ENCODE results near the gene PHF2. TPM values are rescaled to one million over a fixed set of nuclear protein-coding genes. Genes with fewer than 3 reads are reported as not detected.

Gene PHF2
- total and polyA plus RNA-seq, 4 donors, result 10.3 to 32.4 (median 27.9) TPM

GRCh38 chr9:93572636-93573515 lies 3.5 kb upstream of the PHF2 start:
- 92 to 95% methylated on average over 8 of the region's 8 CpGs for WGBS, 2 donors
- DNase-seq (no peak), ATAC-seq (ENCODE audit: low FRiP score) (no peak)
- no peaks in the 10 kb centered on the region for H3K9me3 ChIP-seq (ENCODE audit: control insufficient read depth, low read length)
- no peaks in the 10 kb centered on the region for H3K4me1 ChIP-seq (ENCODE audit: control insufficient read depth in 1 of 2, insufficient read depth in 2 of 2, low read length in 2 of 2)
- intact Hi-C loops (cut with DNase I), result loop anchor here in 1 of 2 donors (10.0 kb wide), 1 partner anchor 438 kb away; the partner anchor contains the start of gene NINJ1
- H3K4me3 ChIP-seq (ENCODE audit: low read length in 2 of 2), result no peak overlapping the region
- H3K36me3 ChIP-seq (ENCODE audit: control insufficient read depth in 1 of 2, insufficient read depth in 2 of 2, low read length in 1 of 2), result no peaks in the 10 kb centered on the region
- H3K27ac ChIP-seq (ENCODE audit: low read depth in 1 of 2, low read length in 2 of 2), result no peak overlapping the region
- H3K27me3 ChIP-seq (ENCODE audit: control insufficient read depth in 1 of 2, insufficient read depth in 2 of 2, low read length in 1 of 2), result no peaks in the 10 kb centered on the region

GRCh38 chr9:93573516-93573828 lies 2.9 kb upstream of the PHF2 start:
- Histone ChIP-seq H3K9me3 (ENCODE audit: control insufficient read depth, low read length) (no peaks in the 10 kb centered on the region), H3K4me3 (ENCODE audit: low read length in 2 of 2) (no peak overlapping the region), H3K4me1 (ENCODE audit: control insufficient read depth in 1 of 2, insufficient read depth in 2 of 2, low read length in 2 of 2) (no peaks in the 10 kb centered on the region), H3K27me3 (ENCODE audit: control insufficient read depth in 1 of 2, insufficient read depth in 2 of 2, low read length in 1 of 2) (no peaks in the 10 kb centered on the region), H3K36me3 (ENCODE audit: control insufficient read depth in 1 of 2, insufficient read depth in 2 of 2, low read length in 1 of 2) (no peaks in the 10 kb centered on the region), H3K27ac (ENCODE audit: low read depth in 1 of 2, low read length in 2 of 2) (no peak overlapping the region)
- no peak for ATAC-seq (ENCODE audit: low FRiP score)
- intact Hi-C loops (cut with DNase I), result loop anchor here in 1 of 2 donors (10.0 kb wide), 1 partner anchor 439 kb away; the partner anchor contains the start of gene NINJ1
- WGBS, 2 donors, result 93 to 97% methylated on average over 3 of the region's 3 CpGs
- DNase-seq, result no peak

GRCh38 chr9:93574091-93574899 lies 2.1 kb upstream of the PHF2 start:
- WGBS, 2 donors, result 85 to 92% methylated on average over 9 of the region's 9 CpGs
- no peak overlapping the region for H3K27ac ChIP-seq (ENCODE audit: low read depth in 1 of 2, low read length in 2 of 2)
- H3K36me3 ChIP-seq (ENCODE audit: control insufficient read depth in 1 of 2, insufficient read depth in 2 of 2, low read length in 1 of 2), result no peaks in the 10 kb centered on the region
- H3K9me3 ChIP-seq (ENCODE audit: control insufficient read depth, low read length), result no peaks in the 10 kb centered on the region
- no peaks in the 10 kb centered on the region for H3K27me3 ChIP-seq (ENCODE audit: control insufficient read depth in 1 of 2, insufficient read depth in 2 of 2, low read length in 1 of 2)
- no peak overlapping the region for H3K4me3 ChIP-seq (ENCODE audit: low read length in 2 of 2)
- no peak for ATAC-seq (ENCODE audit: low FRiP score)
- intact Hi-C loops (cut with DNase I), result loop anchor here in 1 of 2 donors (10.0 kb wide), 1 partner anchor 439 kb away; the partner anchor contains the start of gene NINJ1
- no peak for DNase-seq
- no peaks in the 10 kb centered on the region for H3K4me1 ChIP-seq (ENCODE audit: control insufficient read depth in 1 of 2, insufficient read depth in 2 of 2, low read length in 2 of 2)

GRCh38 chr9:93574900-93575795 lies 1.2 kb upstream of the PHF2 start:
- no peak for DNase-seq
- H3K4me3 ChIP-seq (ENCODE audit: low read length in 2 of 2), result peak overlapping the region; percentile 90 to 95
- H3K4me1 ChIP-seq (ENCODE audit: control insufficient read depth in 1 of 2, insufficient read depth in 2 of 2, low read length in 2 of 2), result no peaks in the 10 kb centered on the region
- intact Hi-C loops (cut with DNase I), result loop anchor here in 1 of 2 donors (10.0 kb wide), 1 partner anchor 440 kb away; the partner anchor contains the start of gene NINJ1
- no peaks in the 10 kb centered on the region for H3K36me3 ChIP-seq (ENCODE audit: control insufficient read depth in 1 of 2, insufficient read depth in 2 of 2, low read length in 1 of 2)
- WGBS, 2 donors, result 11% methylated on average over 26 to 30 of the region's 30 CpGs
- H3K27me3 ChIP-seq (ENCODE audit: control insufficient read depth in 1 of 2, insufficient read depth in 2 of 2, low read length in 1 of 2), result no peaks in the 10 kb centered on the region
- peak overlapping the region in 1 of 2 donors; percentile 66 for H3K27ac ChIP-seq (ENCODE audit: low read depth in 1 of 2, low read length in 2 of 2)
- ATAC-seq (ENCODE audit: low FRiP score), result peak; percentile 15
- H3K9me3 ChIP-seq (ENCODE audit: control insufficient read depth, low read length), result no peaks in the 10 kb centered on the region

DNA sequence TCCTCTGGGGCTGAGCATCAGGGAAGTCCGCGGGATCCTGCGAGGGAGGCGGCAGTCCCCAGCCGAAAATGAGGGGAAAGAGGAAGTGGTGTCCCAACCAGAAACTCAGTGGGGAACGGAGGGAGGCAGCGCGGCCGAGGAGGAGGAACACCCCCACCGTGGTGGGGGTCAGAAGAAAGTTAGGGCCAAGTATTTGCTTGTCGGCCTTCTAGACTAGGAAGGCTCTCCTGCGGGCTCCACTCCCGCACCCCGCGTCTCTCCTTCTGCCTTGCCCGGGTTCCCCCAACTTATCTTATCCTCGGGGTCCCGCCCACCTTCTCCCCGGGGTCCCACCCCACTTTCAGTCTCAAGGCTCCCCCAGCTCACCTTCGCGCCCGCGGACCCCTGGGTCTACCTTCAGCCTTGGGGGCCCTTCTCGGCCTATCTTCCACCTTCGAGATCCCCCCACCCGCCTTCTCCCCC lies 557 bp upstream of the PHF2 start:
- Histone ChIP-seq H3K4me3 (ENCODE audit: low read length in 2 of 2) (peak overlapping the region; percentile 90 to 95), H3K4me1 (ENCODE audit: control insufficient read depth in 1 of 2, insufficient read depth in 2 of 2, low read length in 2 of 2) (no peaks in the 10 kb centered on the region), H3K36me3 (ENCODE audit: control insufficient read depth in 1 of 2, insufficient read depth in 2 of 2, low read length in 1 of 2) (no peaks in the 10 kb centered on the region), H3K9me3 (ENCODE audit: control insufficient read depth, low read length) (no peaks in the 10 kb centered on the region), H3K27me3 (ENCODE audit: control insufficient read depth in 1 of 2, insufficient read depth in 2 of 2, low read length in 1 of 2) (no peaks in the 10 kb centered on the region), H3K27ac (ENCODE audit: low read depth in 1 of 2, low read length in 2 of 2) (peak overlapping the region; percentile 66 to 76)
- intact Hi-C loops (cut with DNase I), result loop anchor here in 1 of 2 donors (10.0 kb wide), 1 partner anchor 441 kb away; the partner anchor contains the start of gene NINJ1
- DNase-seq (peak; percentile 81 to 84), ATAC-seq (ENCODE audit: low FRiP score) (peak; percentile 47)
- WGBS, 2 donors, result 0 to 1% methylated on average over 26 of the region's 26 CpGs

DNA sequence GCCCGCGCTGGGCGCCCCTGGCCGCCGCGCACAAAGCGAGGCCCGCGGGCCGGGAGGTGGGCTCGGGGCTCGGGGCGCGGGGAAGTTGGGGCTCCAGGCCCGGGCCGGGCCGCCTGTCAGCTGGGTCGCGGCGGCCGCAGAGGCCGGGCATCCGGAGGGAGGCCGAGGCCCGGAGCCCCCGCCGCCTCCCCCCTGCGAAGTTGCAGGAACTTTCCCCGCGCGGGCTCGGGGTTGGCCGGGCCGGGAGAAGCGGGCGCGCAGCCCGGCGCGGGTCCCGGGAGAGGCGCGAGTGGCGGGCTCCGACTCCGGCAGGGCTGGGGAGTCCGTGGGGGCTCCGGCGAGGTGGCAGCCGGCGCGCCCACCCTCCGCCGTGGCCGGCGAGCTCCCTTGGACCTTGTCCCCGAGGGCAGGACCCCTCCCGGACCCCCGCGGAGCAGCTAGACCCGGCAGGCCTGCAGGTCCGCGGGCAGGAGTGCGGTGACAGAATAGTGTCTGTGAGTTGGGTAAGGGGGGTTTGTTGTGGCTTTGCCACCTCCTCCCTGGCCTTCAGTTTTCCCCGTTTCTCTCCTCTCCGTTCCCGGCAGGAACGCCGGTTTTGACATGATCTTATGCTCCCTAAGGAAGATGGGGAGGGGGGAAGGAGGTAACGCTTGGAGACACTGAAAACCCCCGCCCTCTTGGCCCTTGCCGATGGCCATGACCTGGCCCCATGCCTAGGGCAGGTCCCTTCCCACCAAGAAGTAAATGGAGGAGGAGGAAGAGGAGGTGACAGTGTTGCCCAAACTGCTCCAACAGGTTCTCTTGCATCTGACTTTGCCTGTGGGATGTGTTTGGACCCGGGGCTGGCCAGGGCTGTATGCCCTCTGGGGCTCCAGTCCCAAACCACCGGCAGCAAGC lies 942 bp downstream of the PHF2 start:
- Histone ChIP-seq H3K36me3 (ENCODE audit: control insufficient read depth in 1 of 2, insufficient read depth in 2 of 2, low read length in 1 of 2) (no peaks in the 10 kb centered on the region), H3K4me3 (ENCODE audit: low read length in 2 of 2) (peak overlapping the region; percentile 90 to 95), H3K27ac (ENCODE audit: low read depth in 1 of 2, low read length in 2 of 2) (peak overlapping the region; percentile 66 to 76), H3K9me3 (ENCODE audit: control insufficient read depth, low read length) (no peaks in the 10 kb centered on the region), H3K4me1 (ENCODE audit: control insufficient read depth in 1 of 2, insufficient read depth in 2 of 2, low read length in 2 of 2) (no peaks in the 10 kb centered on the region), H3K27me3 (ENCODE audit: control insufficient read depth in 1 of 2, insufficient read depth in 2 of 2, low read length in 1 of 2) (no peaks in the 10 kb centered on the region)
- 1% methylated on average over 33 to 74 of the region's 74 CpGs for WGBS, 2 donors
- intact Hi-C loops (cut with DNase I), result loop anchor here in 1 of 2 donors (10.0 kb wide), 1 partner anchor 443 kb away; the partner anchor contains the start of gene NINJ1
- DNase-seq, result peak in 1 of 2 donors; percentile 84
- ATAC-seq (ENCODE audit: low FRiP score), result peak; percentile 2

DNA sequence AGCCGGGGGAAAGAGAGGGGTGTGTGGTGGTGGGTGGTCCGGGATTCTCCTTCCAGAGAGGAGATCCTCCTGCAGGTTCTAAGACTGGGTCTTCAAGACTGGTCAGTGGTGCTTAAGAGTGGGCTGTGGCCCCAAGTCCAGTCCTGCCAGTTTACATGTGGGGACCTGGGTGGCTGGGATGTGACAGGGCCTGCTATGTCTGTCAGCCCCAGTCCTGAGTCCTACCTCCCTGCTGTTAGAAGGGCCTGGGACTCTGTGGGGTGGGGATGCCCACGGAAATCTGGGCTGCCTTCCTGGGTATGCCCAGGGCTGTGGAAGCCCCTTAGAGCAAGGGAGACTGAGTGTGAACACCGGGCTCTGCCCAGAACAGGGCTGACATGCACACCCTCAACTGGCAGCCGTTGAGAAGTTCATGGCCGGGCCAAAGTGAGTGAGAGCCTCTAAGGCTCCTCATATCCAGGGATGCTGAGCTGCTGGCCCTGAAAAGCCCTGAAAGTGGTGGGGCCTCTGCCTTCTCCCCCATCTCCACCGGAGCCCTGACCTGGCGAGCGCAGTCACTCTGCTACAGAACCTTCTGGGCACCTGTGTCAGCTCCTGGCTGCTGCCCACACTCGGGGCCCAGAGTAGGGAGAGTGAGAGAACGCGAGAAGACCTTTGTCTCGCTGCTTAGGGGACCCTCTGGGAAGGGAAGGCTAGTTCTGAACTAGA lies 1.7 kb downstream of the PHF2 start:
- H3K4me3 ChIP-seq (ENCODE audit: low read length in 2 of 2), result peak overlapping the region; percentile 90 to 95
- peak overlapping the region in 1 of 2 donors; percentile 11 for H3K27ac ChIP-seq (ENCODE audit: low read depth in 1 of 2, low read length in 2 of 2)
- H3K4me1 ChIP-seq (ENCODE audit: control insufficient read depth in 1 of 2, insufficient read depth in 2 of 2, low read length in 2 of 2), result no peaks in the 10 kb centered on the region
- ATAC-seq (ENCODE audit: low FRiP score), result peak; percentile 16
- no peaks in the 10 kb centered on the region for H3K36me3 ChIP-seq (ENCODE audit: control insufficient read depth in 1 of 2, insufficient read depth in 2 of 2, low read length in 1 of 2)
- no peaks in the 10 kb centered on the region for H3K27me3 ChIP-seq (ENCODE audit: control insufficient read depth in 1 of 2, insufficient read depth in 2 of 2, low read length in 1 of 2)
- peak in 1 of 2 donors; percentile 71 for DNase-seq
- WGBS, 2 donors, result 26 to 32% methylated on average over 12 to 13 of the region's 13 CpGs
- intact Hi-C loops (cut with DNase I), result loop anchor here in 1 of 2 donors (10.0 kb wide), 1 partner anchor 443 kb away; the partner anchor contains the start of gene NINJ1
- no peaks in the 10 kb centered on the region for H3K9me3 ChIP-seq (ENCODE audit: control insufficient read depth, low read length)

Measured in aorta (tissue), 5 donors.